HG03103 (cell line): ENCODE data around the gene CDH23.

Source experiments
- ATAC-seq: cut with Tn5 transposase; IDR thresholded peaks from one replicate; pipeline ENCODE4 v1.9.1; 2021; ENCODE audit warnings: low read depth; ENCODE audit not compliant: unreplicated experiment

Gene CDH23

GRCh38 chr10:71746344-71747037, 349.8 kb downstream of the CDH23 start:
- no peak for ATAC-seq

GRCh38 chr10:71747039-71747531, 350.4 kb downstream of the CDH23 start:
- ATAC-seq: no peak

GRCh38 chr10:71747551-71748523, 351.1 kb downstream of the CDH23 start:
- no peak for ATAC-seq

GRCh38 chr10:71748671-71749191, 352.0 kb downstream of the CDH23 start:
- ATAC-seq: no peak

- ATAC-seq: no peak
Measured at GRCh38 chr10:71749396-71749795, 352.7 kb downstream of the CDH23 start.

- ATAC-seq: no peak
Measured at GRCh38 chr10:71750124-71750841, 353.6 kb downstream of the CDH23 start.

GRCh38 chr10:71750986-71751385, 354.3 kb downstream of the CDH23 start:
- ATAC-seq: no peak

- ATAC-seq: no peak
Measured at GRCh38 chr10:71751515-71752224, 354.9 kb downstream of the CDH23 start.

- no peak for ATAC-seq
Measured at GRCh38 chr10:71752391-71753090, 355.8 kb downstream of the CDH23 start.

GRCh38 chr10:71753091-71753959, 356.6 kb downstream of the CDH23 start:
- no peak for ATAC-seq

GRCh38 chr10:71753960-71754505, 357.3 kb downstream of the CDH23 start:
- ATAC-seq: no peak

GRCh38 chr10:71754562-71754961, 357.8 kb downstream of the CDH23 start:
- ATAC-seq: no peak

- no peak for ATAC-seq
Measured at GRCh38 chr10:71755179-71755879, 358.6 kb downstream of the CDH23 start.

GRCh38 chr10:71756311-71757191, 359.8 kb downstream of the CDH23 start:
- ATAC-seq: no peak

- no peak for ATAC-seq
Measured at GRCh38 chr10:71757399-71757922, 360.7 kb downstream of the CDH23 start.

GRCh38 chr10:71761105-71761511, 364.4 kb downstream of the CDH23 start:
- no peak for ATAC-seq
